HepG2 (cell line): ENCODE results near the gene SH2D6. TPM values are rescaled to one million over a fixed set of nuclear protein-coding genes. Genes with fewer than 3 reads are reported as not detected.

Source experiments
- ATF4 ChIP-seq, 2 experiments: fragments of 450-650 bp in 1 of 2; sonication (generic) in 1 of 2; formaldehyde crosslinking; IDR thresholded peaks; 2 replicates each; pipeline versions ENCODE4 v1.5.0 to v1.8.0; 2020 to 2022; ENCODE audit warnings: mild to moderate bottlenecking in 1 of 2, missing genetic modification reagents in 1 of 2
- CREB1 ChIP-seq, 2 experiments: fragments of 450-650 bp in 1 of 2; IDR thresholded peaks; 2 replicates each; pipeline ENCODE4 v1.6.1; 2016 to 2017; ENCODE audit warnings: control low read depth in 1 of 2, mild to moderate bottlenecking in 1 of 2, missing compliant biosample characterization in 1 of 2, missing genetic modification characterization in 1 of 2
- EHMT2 ChIP-seq: fragments of 200-600 bp; sonication (generic); IDR thresholded peaks from 2 replicates; pipeline ENCODE4 v1.7.0; 2017; ENCODE audit warnings: antibody characterized with exemption, low read depth, low read length, borderline replicate concordance
- KAT7 ChIP-seq: IDR thresholded peaks from 2 replicates; pipeline ENCODE4 v1.6.1; 2018; ENCODE audit warnings: borderline replicate concordance, missing compliant biosample characterization
- MLX ChIP-seq: IDR thresholded peaks from 2 replicates; pipeline ENCODE4 v1.6.1; 2016
- MXI1 ChIP-seq: IDR thresholded peaks from 3 replicates; pipeline ENCODE4 v1.6.1; 2012; ENCODE audit warnings: low read depth, low read length, inconsistent platforms, borderline replicate concordance
- MZF1 ChIP-seq: sonication (generic); formaldehyde crosslinking; IDR thresholded peaks from 2 replicates; pipeline ENCODE4 v1.8.1; 2023; ENCODE audit warnings: mild to moderate bottlenecking, missing genetic modification reagents, borderline replicate concordance
- REST ChIP-seq, 2 experiments: IDR thresholded peaks; 2 replicates each; pipeline ENCODE4 v1.6.1; 2011 to 2012; ENCODE audit warnings: low read length in 2 of 2, borderline replicate concordance in 1 of 2, low read depth in 1 of 2, mild to moderate bottlenecking in 1 of 2, moderate library complexity in 1 of 2
- RFX5 ChIP-seq: IDR thresholded peaks from 2 replicates; pipeline ENCODE4 v1.6.1; 2011; ENCODE audit warnings: low read depth, low read length, improper control_type of control experiment
- SP2 ChIP-seq: sonication (generic); formaldehyde crosslinking; IDR thresholded peaks from 2 replicates; pipeline ENCODE4 v1.5.1; 2020; ENCODE audit warnings: mild to moderate bottlenecking, missing genetic modification reagents
- TCF7 ChIP-seq: sonication (generic); IDR thresholded peaks from 2 replicates; pipeline ENCODE4 v1.6.1; 2016; ENCODE audit warnings: antibody characterized with exemption, low read depth
- ZBED4 ChIP-seq: sonication (generic); formaldehyde crosslinking; IDR thresholded peaks from 2 replicates; pipeline ENCODE4 v1.4.0; 2020; ENCODE audit warnings: missing genetic modification reagents, borderline replicate concordance
- ZFX ChIP-seq: sonication (generic); formaldehyde crosslinking; IDR thresholded peaks from 2 replicates; pipeline ENCODE4 v1.4.0; 2020; ENCODE audit warnings: mild to moderate bottlenecking, low read depth, missing genetic modification reagents, moderate library complexity
- ZFY ChIP-seq: sonication (generic); formaldehyde crosslinking; IDR thresholded peaks from 2 replicates; pipeline ENCODE4 v1.4.0; 2020; ENCODE audit warnings: missing genetic modification reagents
- ZMYM3 ChIP-seq: sonication (generic); formaldehyde crosslinking; IDR thresholded peaks from 2 replicates; pipeline ENCODE4 v1.5.1; 2020; ENCODE audit warnings: mild to moderate bottlenecking, missing genetic modification reagents
- ZNF460 ChIP-seq: sonication (generic); formaldehyde crosslinking; IDR thresholded peaks from 2 replicates; pipeline ENCODE4 v1.5.1; 2020; ENCODE audit warnings: missing genetic modification reagents, mild to moderate bottlenecking, borderline replicate concordance
- ZNF772 ChIP-seq: sonication (generic); formaldehyde crosslinking; IDR thresholded peaks from 2 replicates; pipeline ENCODE4 v1.5.0; 2020; ENCODE audit warnings: mild to moderate bottlenecking, missing genetic modification reagents
- ZSCAN20 ChIP-seq: sonication (generic); formaldehyde crosslinking; IDR thresholded peaks from 2 replicates; pipeline ENCODE4 v1.4.0; 2020; ENCODE audit warnings: missing genetic modification reagents, mild to moderate bottlenecking, borderline replicate concordance
- polyA plus RNA-seq, 8 experiments: library from polyadenylated mRNA; depleted of rRNA in 3 of 8; stranded (reverse) in 7 of 8; unstranded in 1 of 8; fragments of >200 nt; fragmentation: Illumina TruSeq in 4 of 8; extraction: Trizol in 4 of 8; gene quantifications; 2 replicates each; pipeline versions ENCODE4 v1.2.1 to v1.2.3, GENCODE V29; 2011 to 2016; ENCODE audit warnings: low read depth in 4 of 8, missing spikeins in 1 of 8, mixed read lengths in 1 of 8; ENCODE audit not compliant: insufficient read depth in 1 of 8
- total RNA-seq, 5 experiments: library from RNA; depleted of rRNA; stranded (reverse); fragments of >200 nt; fragmentation: Illumina TruSeq; extraction: Trizol; gene quantifications; 2 replicates each; pipeline ENCODE4 v1.2.3, GENCODE V29; 2016; ENCODE audit warnings: low read depth in 1 of 5

Gene SH2D6
- total and polyA plus RNA-seq, 2 of the 13 experiments (the other 11 are each of a cell fraction or from before 2014, with no cell fraction given) = 0.11 to 0.26 TPM

- TF ChIP-seq ZSCAN20 (CRISPR knock-in tag) (no peak), REST (IDR thresholded peaks at IDR 0.05; ENCODE audit: borderline replicate concordance in 1 of 2, low read depth in 1 of 2, low read length in 2 of 2) (no peak), ZNF460 (CRISPR knock-in tag) (no peak), ZFY (peak; percentile 36; the same call in 1 of the 2 replicates), ZNF772 (no peak), TCF7 (no peak), MXI1 (no peak), SP2 (CRISPR knock-in tag) (no peak), KAT7 (CRISPR knock-in tag) (no peak), ZBED4 (CRISPR knock-in tag) (no peak), ZFX (CRISPR knock-in tag) (peak; percentile 32; the same call in 1 of the 2 replicates), ZMYM3 (0 out of 2 replicates have a peak, but pooled peaks have one; percentile 19), EHMT2 (no peak), RFX5 (no peak), MZF1 (CRISPR knock-in tag) (no peak), MLX (CRISPR knock-in tag) (no peak), ATF4 (CRISPR knock-in tag; IDR thresholded peaks at IDR 0.05) (peak in 1 of 2 experiments; percentile 100; a peak in 2 of 4 replicates), CREB1 (IDR thresholded peaks at IDR 0.05) (no peak), CREB1 (CRISPR knock-in tag; IDR thresholded peaks at IDR 0.05) (no peak)
Observed at GRCh38 chr2:85445316-85446295, 27.1 kb downstream of the SH2D6 start (continued).
